Large intestine (tissue), 3 donors: ENCODE results near the gene EIF4A3. TPM values are rescaled to one million over a fixed set of nuclear protein-coding genes. Genes with fewer than 3 reads are reported as not detected.
"Not testable (repeated sequence)": the region's sequence is repeated elsewhere in the genome, so short reads cannot be mapped to it uniquely, and the experiment has no call there.

Experiments used
- DNase-seq, 2 donors: peaks; one replicate each; pipeline versions ENCODE4 v3.0.0 to v3.0.0-alpha.2; 2013
- H3K27ac ChIP-seq: one replicate; pipeline ENCODE4 v1.5.1; 2013; ENCODE audit warnings: low read length
- H3K27me3 ChIP-seq: 2 replicates; pipeline ENCODE4 v1.6.1; 2013; ENCODE audit warnings: low read length; ENCODE audit not compliant: control insufficient read depth, insufficient read depth
- H3K36me3 ChIP-seq: 2 replicates; pipeline ENCODE4 v1.6.1; 2013; ENCODE audit warnings: low read length; ENCODE audit not compliant: control insufficient read depth, insufficient read depth
- H3K4me1 ChIP-seq: one replicate; pipeline ENCODE4 v1.6.1; 2013; ENCODE audit warnings: low read length; ENCODE audit not compliant: control insufficient read depth, insufficient read depth
- H3K4me3 ChIP-seq: one replicate; pipeline ENCODE4 v1.5.1; 2013; ENCODE audit warnings: low read length
- H3K9me3 ChIP-seq: one replicate; pipeline ENCODE4 v1.6.1; 2013; ENCODE audit warnings: mild to moderate bottlenecking, low read depth, low read length, moderate library complexity; ENCODE audit not compliant: control insufficient read depth
- WGBS: methylation state at CpG from one replicate; pipeline ENCODE4 v1.1.5; 2013; ENCODE audit warnings: low lambda C conversion rate; ENCODE audit not compliant: insufficient coverage; 5-methylcytosine and 5-hydroxymethylcytosine counted together
- polyA plus RNA-seq: library from polyadenylated mRNA; unstranded; fragments of 120-200 nt; gene quantifications from one replicate; pipeline ENCODE4 v1.2.1, GENCODE V29; 2013

Gene EIF4A3
- polyA plus RNA-seq, 1 donor: 95.0 TPM

DNA sequence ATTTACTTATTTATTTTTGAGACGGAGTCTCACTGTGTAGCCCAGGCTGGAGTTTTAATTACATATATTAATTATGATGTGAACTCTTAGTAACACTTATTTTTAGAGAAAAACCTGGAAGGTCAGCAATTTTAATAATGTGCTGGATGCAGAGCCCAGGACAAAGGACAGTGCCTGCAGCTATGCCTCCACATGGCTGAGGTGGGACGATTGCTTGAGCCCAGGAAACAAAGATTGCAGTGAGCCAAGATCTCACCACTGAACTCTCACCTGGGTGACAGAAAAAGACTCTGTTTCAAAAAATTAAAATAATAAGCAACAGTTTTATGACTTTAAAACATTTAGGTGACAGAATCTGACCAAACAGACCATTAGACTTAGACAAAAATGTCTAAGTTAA lies 11.9 kb upstream of the EIF4A3 start:
- Histone ChIP-seq H3K9me3 (no peaks in the 10 kb centered on the region), H3K4me3 (no peak overlapping the region), H3K27me3 (peaks cover 12% of the 10 kb centered on the region), H3K36me3 (no peaks in the 10 kb centered on the region), H3K4me1 (no peaks in the 10 kb centered on the region), H3K27ac (no peak overlapping the region)
- DNase-seq: no peak
- WGBS: 71% methylated on average over 1 of the region's 2 CpGs

DNA sequence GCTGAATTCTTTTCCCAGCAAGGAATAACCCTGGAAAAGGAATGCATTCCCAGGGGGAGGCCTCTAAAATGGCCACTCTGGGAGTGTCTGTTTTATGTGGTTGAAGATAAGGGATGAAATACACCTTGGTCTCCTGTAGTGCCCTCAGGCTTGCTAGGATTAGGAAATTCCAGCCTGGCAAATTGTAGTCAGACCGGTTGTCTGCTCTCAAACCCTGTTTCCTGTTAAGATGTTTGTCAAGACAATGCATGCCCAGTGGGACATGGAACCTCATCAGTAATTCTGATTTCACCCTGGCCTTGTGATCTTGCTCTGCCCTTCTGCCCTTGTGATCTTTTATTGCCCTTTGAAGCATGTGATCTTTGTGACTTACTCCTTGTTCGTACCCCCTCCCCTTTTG lies 8.7 kb upstream of the EIF4A3 start:
- not testable (repeated sequence) for H3K27me3 ChIP-seq

DNA sequence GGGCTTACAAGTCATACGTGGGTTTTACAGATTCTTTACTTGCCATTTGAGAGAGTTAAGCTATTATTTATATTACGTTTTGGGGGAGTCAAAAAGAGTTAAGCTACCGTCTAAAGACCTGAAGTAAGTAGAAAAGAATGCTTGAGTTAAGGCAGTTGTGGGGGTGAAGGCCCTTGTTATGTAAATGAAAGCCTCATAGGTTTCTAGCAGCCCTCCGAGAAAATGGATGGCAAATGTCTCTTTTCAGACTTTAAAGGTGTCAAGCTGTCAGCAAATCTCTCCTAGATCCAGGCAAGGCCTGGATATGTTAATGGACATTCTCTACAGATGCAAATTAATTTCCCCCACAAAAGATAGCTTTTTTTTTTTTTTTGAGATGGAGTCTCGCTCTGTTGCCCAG lies 7.2 kb upstream of the EIF4A3 start:
- H3K27ac ChIP-seq: no peak overlapping the region
- no peak overlapping the region for H3K4me3 ChIP-seq
- no peaks in the 10 kb centered on the region for H3K9me3 ChIP-seq
- no peaks in the 10 kb centered on the region for H3K36me3 ChIP-seq
- no peaks in the 10 kb centered on the region for H3K27me3 ChIP-seq
- 80% methylated on average over 2 of the region's 5 CpGs for WGBS
- no peaks in the 10 kb centered on the region for H3K4me1 ChIP-seq
- DNase-seq: no peak

More for the DNA sequence above, 8.7 kb upstream of the EIF4A3 start:
- not testable (repeated sequence) for DNase-seq, H3K4me3 ChIP-seq, H3K9me3 ChIP-seq, H3K27ac ChIP-seq, H3K36me3 ChIP-seq, H3K4me1 ChIP-seq
- no CpG with 5 or more reads among the region's 2 CpGs for WGBS

DNA sequence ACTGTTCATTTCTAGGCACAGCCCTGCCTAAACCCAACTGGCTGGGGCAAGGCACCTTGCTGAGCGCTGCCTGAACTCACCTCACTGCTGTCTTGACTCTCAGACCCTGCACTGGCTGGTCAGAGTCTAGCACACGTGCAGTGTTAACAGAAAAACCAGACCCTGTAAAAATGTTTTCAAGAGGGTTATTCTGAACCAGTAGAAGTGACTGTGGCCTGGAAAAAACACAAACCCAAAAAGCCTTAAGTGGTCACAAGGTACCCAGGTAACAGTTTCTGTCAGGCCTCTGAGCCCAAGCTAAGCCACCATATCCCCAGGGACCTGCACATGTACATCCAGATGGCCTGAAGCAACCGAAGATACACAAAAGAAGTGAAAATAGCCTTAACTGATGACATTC lies 6.1 kb upstream of the EIF4A3 start:
- Histone ChIP-seq H3K4me3 (no peak overlapping the region), H3K36me3 (no peaks in the 10 kb centered on the region), H3K27me3 (no peaks in the 10 kb centered on the region), H3K27ac (no peak overlapping the region), H3K4me1 (peaks cover 4% of the 10 kb centered on the region), H3K9me3 (no peaks in the 10 kb centered on the region)
- no CpG with 5 or more reads among the region's 3 CpGs for WGBS
- DNase-seq: no peak

DNA sequence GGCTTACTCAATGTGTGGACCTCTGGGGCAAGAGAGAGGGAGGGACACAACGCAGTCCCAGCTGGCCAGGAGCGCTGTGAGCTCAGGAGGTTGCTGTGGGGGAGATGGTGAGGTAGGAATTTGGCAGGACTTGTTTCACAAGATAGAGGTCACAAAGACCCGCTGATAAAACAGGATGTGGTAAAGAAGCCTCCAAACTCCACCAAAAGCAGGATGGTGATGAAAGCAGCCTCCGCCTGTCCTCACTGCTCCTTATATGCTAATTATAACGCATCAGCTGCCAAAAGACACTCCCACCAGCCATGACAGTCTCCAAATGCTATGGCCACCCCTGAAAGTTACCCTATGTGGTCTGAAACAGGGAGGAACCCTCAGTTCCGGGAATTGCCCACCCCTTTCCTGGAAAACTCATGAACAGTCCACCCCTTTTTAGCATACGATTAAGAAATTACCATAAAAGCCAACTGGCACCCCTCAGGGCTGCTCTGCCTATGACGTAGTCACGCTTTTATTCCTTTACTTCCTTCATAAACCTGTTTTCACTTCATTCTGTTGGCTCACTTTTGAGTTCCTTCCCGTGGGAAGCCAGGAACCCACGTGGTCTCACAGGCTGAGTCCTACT lies 5.3 kb upstream of the EIF4A3 start:
- Histone ChIP-seq H3K9me3 (no peaks in the 10 kb centered on the region), H3K27ac (no peak overlapping the region)
- 89% methylated on average over 3 of the region's 11 CpGs for WGBS

DNA sequence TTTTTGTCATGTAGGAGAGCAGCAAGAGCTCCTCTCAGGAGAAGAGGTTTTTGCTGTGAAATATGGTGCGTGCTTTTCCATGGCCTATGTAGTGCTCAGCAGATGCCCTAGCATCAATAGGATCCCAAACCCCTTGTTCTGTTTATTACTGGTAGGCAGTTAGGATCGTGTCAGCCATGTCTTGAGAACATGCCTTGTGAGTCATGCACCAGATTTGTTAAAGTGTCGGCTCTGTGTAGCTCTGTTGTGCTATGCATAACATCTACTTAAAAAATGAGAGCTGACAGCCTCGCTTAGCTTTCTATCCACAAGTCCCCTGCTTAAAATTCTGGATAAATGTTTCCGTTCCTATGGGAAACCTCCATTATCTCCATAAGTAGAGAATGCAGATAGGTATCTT lies 4.4 kb upstream of the EIF4A3 start:
- Histone ChIP-seq H3K9me3 (no peaks in the 10 kb centered on the region), H3K4me3 (no peak overlapping the region), H3K27ac (no peak overlapping the region), H3K36me3 (no peaks in the 10 kb centered on the region), H3K4me1 (peaks cover 5% of the 10 kb centered on the region), H3K27me3 (no peaks in the 10 kb centered on the region)
- DNase-seq: no peak
- WGBS: no CpG with 5 or more reads among the region's 5 CpGs

More for the DNA sequence above, 5.3 kb upstream of the EIF4A3 start:
- no peak overlapping the region for H3K4me3 ChIP-seq
- H3K4me1 ChIP-seq: peaks cover 5% of the 10 kb centered on the region
- no peaks in the 10 kb centered on the region for H3K36me3 ChIP-seq
- DNase-seq: no peak
- H3K27me3 ChIP-seq: no peaks in the 10 kb centered on the region

DNA sequence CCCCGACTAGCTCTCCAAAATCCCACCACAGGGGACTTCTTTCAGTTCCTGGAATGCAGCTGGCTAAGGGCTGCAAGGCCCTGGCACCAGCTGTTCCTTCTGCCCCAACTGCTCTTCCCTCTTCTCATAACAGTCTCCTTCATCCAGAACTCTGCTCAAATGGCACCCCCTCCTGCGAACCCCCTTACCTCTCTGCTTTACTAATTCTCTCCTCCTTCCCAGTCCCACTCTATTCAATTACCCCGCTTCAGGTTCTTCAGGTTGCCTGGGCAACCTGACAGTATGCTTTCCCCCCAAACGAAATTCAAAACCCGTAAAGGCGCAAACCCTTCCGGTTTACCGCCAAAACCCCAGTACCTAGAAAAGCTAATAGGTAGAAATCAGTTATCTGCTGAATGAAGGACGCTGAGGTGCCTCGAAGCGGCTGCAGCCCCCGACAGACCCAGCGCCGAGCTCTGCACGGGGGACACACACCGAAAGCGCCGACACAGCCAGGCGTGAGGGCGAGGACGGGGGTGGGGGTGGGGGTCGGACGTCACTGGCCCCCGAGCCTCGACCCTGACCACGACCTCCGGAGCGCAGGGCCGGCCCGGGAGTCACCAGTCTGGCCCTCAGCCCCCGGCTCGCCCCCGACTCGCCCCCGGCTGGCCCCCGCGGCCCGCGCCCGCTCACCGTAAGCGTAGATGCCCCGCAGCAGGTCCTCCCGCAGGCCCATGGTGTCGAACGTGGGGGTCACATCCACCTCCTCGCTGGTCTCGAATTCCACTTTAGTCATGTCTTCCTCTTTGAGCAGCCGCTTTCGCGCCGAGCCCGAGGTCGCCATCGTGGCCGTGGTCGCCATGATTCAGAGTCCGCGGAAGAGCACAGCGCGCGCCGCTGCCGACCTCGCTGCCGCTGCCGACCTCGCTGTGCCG lies 550 bp downstream of the EIF4A3 start:
- H3K9me3 ChIP-seq: no peaks in the 10 kb centered on the region
- H3K36me3 ChIP-seq: peaks cover 27% of the 10 kb centered on the region
- peak; percentile 7 to 20 for DNase-seq
- H3K27ac ChIP-seq: peak overlapping the region; percentile 28
- H3K27me3 ChIP-seq: no peaks in the 10 kb centered on the region
- peaks cover 5% of the 10 kb centered on the region for H3K4me1 ChIP-seq
- WGBS: no CpG with 5 or more reads among the region's 69 CpGs
- H3K4me3 ChIP-seq: peak overlapping the region; percentile 88

DNA sequence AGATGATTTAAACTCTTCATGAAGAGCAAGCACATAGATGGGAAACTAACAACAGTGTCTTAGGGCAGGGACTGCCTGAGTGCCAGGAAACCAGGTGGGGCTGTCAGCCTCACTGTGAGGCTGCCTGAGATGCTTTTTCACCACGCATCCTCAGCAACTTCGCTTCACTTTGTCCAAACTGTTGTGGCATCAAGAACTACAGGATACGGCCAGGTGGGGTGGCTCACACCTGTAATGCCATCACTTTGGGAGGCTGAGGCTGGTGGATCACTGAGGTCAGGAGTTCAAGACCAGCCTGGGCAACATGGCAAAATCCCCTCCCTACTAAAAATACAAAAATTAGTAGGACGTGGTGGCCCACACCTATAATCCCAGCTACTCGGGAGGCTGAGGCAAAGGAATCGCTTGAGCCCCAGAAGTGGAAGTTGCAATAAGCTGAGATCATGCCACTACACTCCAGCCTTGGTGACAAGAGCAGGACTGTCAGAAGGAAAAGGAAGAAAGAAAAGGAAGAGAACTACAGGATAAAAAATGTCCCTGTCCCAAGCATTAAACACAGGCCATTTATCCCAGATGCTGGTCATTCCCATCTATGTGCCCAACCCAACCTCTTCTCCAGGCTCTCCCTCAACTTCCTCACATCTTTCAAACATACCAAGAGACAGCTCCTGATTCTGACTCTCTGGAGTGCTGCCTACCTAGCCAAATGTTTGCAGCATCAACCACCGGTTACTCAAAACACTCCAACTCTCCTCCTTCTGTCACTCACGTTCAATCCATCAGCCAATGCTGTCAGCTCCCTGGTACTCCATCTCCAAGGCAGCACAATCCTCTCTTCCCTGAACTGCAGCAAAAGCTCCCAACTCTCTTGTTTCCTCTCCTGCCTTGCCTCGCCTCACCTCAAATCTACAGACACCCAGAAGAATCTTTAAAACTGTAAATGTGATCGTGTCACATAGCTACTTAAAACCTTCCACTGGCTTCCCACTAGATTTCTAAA lies 1.6 kb downstream of the EIF4A3 start:
- Histone ChIP-seq H3K4me3 (peak overlapping the region; percentile 88), H3K27ac (no peak overlapping the region), H3K36me3 (peaks cover 36% of the 10 kb centered on the region), H3K9me3 (no peaks in the 10 kb centered on the region), H3K27me3 (no peaks in the 10 kb centered on the region), H3K4me1 (peaks cover 5% of the 10 kb centered on the region)
- WGBS: no CpG with 5 or more reads among the region's 10 CpGs
- no peak for DNase-seq

DNA sequence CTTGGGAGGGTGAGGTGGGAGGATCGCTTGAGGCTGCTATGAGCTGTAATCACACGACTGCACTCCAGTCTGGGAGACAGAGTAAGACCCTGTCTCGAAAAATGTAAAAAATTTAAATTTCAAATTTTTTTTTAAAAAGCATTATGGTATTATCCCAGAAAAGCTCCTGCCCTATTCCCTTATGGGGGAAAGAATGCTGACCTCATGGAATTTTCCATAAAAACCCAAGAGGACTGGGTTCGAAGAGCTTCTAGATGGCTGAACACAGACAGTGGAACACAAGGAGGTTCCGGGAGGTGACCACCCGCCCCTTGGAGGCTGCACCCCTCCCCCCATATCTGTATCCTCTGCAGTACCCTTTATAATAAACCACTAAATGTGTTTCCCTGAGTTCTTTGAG lies 4.0 kb downstream of the EIF4A3 start:
- no peak overlapping the region for H3K27ac ChIP-seq
- H3K4me1 ChIP-seq: peaks cover under 1% of the 10 kb centered on the region
- H3K4me3 ChIP-seq: no peak overlapping the region
- no CpG with 5 or more reads among the region's 6 CpGs for WGBS
- H3K27me3 ChIP-seq: no peaks in the 10 kb centered on the region
- DNase-seq: no peak
- peaks cover 59% of the 10 kb centered on the region for H3K36me3 ChIP-seq
- H3K9me3 ChIP-seq: no peaks in the 10 kb centered on the region
